ENCODE measurements around the gene MTFMT.
"Not testable (repeated sequence)": the region's sequence is repeated elsewhere in the genome, so short reads cannot be mapped to it uniquely, and the experiment has no call there.

Gene MTFMT

GRCh38 chr15:65034719-65035118 is 5.3 kb upstream of the MTFMT start:
- DNase-seq = no peak

- DNase-seq = peak; percentile 27
Observed at GRCh38 chr15:65033659-65034269, 4.3 kb upstream of the MTFMT start.

DNA sequence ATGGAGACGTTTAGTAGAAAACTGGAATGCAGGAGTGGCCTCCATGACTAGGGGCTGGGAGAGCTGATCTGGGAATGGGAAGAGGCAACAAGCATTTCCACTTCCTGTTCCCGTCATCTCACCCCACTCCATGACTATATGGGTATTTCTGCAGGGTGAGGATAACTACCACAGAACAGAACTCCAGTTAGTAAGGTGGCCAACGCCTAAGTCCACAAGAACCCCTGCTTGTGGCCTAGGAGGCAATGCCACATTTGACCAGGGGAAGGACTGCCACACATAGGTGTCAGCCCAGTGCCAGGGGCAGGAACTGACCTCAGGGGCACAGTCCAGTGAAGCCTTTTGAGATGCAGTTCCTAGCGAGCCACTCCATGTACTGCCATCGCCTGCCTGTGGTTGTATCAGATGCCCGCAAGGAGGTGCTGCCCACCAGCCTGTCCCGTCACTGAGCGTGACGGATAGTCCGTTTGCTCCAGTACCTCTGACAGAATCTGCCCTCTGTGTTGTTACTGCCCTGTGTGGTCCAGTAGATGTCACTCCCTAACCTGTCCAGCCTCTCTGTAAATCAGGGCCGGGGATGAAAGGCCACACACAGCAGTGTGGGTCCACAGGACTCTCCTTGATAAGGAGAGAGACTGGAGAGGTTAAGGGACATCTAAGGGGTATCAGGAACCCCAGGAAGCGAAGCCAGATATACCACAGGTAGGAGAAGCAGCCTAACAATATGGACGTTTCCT is 3.5 kb upstream of the MTFMT start:
- DNase-seq = no peak

DNA sequence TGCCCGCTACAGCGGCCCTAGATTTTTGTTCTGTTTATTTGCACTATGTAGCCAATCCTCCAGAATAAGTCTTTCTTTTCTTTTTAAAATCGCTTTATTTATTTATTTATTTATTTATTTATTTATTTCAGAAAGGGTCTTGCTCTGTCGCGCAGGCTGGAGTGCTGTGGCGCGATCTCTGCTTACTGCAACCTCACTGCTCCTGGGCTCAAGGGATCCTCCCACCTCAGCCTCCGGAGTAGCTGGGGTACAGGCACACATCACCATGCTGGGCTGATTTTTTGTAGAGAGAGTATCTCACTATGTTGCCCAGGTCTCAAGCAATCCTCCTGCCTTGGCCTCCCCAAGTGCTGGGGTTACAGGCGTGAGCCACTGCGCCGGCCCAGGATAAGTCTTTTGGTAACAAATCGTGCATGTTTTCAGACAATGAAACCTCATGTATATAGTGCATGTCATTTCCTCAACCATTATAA is 333 bp upstream of the MTFMT start:
- DNase-seq = no peak

GRCh38 chr15:65028338-65028737 is 1.1 kb downstream of the MTFMT start:
- DNase-seq = no peak

DNA sequence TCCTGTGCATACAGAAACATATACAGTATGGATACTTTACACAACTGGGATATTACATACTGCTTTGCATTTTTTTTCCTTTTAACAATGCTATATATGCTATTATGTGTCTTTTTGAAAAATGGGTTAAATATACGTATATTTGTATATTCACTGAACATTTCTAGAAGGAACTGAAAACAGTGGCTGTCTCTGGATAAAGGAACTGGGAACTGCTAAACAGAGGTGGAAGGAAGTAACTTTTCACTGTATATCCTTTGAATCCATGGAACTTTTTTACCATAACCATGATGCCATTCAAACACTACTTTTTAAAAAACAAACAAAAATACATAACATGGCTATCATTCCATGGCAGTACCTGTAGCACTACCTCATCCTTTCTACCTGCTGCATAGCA is 1.8 kb downstream of the MTFMT start:
- no peak for DNase-seq

DNA sequence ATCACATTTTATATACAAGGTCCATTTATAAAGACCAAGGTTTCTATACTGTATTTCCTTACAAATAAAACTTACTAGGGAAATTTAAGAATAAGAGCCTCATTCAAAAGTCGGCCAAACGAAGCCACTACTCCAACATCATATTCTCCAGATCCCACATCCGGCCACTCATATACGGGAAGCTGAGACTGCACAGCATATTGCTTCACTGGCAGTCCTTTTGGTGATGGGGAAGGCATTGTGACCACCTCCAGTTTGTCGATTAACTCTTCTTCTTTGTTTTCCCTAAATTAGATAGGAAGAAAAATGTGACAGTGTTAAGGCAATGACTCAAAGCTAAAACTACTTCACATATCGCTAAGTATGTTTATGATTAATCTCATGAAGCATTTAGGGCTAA is 2.7 kb downstream of the MTFMT start:
- DNase-seq = no peak

- no peak for DNase-seq
Observed at GRCh38 chr15:65021488-65021887, 8.0 kb downstream of the MTFMT start.

- DNase-seq = no peak
Observed at GRCh38 chr15:65020419-65020818, 9.0 kb downstream of the MTFMT start.

- DNase-seq = not testable (repeated sequence)
Observed at GRCh38 chr15:65011198-65011597, 18.2 kb downstream of the MTFMT start.

DNA sequence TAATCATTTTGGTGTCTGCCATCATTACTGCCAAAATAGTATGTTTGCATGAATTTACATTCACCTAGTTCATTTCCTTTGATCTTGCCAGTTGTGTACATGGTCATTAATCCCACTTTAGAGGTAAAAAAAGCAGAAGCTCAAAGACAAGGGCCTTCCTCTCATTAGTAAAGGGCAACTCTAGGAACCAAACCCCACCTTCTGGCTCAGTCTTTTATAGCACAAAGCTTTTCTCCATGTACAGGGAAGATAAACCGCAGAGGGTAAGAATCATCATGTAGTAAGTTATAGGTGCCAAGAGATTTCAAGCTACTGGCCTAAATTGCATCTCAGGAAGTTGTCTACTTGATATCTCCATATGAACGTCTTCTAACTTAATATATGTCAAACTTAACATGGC is 20.5 kb downstream of the MTFMT start:
- no peak for DNase-seq

- DNase-seq = no peak
Observed at GRCh38 chr15:65006876-65007275, 22.6 kb downstream of the MTFMT start.

DNA sequence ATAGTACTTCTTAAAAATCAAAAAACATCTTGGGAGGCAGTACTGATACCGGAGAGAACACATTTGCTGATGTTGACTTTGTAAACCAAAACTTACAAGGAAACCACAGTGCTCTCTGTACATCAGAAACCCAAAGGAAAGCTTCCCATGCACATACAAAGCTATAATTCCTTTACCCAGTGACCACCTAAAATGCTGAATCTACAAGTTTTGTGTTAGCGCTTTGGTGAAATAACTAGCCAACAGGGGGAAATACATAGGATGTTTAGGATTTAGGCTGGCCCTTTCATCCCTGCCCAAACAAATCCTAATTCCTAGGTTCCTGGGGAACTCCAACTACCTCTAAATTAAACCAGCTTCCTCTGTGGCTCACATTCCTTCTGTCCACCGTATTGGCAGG is 24.4 kb downstream of the MTFMT start:
- DNase-seq = no peak

DNA sequence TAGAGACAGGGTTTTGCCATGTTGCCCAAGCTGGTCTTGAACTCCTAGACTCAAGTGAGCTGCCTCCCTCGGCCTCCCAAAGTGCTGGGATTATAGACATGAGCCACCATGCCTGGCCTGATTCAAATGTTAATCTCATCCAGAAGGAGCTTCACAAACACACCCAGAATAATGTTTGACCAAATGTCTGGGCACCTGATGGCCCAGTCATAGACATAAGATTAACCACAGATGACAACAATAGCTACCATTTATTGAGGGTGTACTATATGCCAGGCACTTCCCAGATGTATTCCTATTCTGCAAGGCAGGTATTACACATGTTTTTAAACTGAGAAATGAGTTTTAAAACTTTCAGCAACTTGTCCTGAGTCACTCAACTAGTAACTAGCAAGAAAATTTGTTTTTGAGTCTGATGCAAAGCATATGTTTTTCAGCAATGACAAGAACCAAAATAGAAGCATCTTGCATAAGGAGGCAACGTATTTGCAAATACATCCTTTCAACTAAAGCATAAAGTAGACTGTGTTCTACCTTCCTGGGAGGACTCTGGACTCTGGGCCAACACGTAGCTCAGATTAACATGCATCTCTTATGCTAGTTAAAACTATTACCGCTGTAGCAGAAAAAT is 31.6 kb downstream of the MTFMT start:
- DNase-seq = no peak

DNA sequence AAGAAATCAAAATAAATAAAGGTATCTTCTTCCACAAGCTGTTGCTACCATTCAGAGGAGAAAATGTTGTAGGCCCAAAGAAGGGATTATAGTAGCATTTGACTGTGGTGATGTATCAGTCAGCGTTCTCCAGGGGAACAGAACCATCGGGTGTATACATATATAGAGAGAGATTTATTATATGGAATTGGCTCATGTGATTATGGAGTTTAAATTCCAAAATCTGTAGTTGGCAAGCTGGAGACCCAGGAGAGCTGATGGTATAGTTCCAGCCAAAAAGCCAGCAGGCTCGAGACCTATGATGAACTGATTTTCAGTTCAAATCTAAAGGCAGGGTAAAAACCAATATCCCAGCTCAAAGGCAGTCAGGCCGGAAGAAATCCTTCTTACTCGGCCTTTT is 32.4 kb downstream of the MTFMT start:
- DNase-seq = no peak

GRCh38 chr15:64993290-64993689 is 36.1 kb downstream of the MTFMT start:
- DNase-seq = no peak

DNA sequence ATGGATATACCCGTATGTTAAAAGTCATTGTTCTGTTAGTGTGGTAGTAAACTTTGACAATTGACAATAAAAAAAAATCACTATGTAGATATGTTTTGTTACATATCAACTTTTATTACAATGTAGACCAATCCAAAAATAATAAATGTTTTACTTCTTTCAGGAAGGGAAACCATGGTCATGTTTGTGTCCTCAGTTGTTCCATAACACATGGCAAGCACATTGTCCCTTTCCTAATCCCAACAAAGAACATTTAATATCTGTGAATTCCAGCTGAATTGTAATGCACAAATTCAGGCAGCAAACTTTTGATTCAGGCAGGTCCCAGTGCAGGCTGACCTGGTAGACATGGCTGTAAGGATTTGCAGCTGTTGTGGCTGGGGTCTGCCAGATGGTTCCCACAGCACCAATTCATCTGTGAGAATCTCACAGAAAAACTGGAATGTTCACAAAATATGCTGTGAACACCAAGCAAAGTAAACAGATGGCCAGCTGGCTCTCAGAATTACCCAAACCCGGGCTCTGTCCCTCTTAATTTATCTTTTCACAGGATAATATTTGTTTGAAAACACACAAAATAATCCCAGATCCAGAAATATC is 37.8 kb downstream of the MTFMT start:
- no peak for DNase-seq

DNA sequence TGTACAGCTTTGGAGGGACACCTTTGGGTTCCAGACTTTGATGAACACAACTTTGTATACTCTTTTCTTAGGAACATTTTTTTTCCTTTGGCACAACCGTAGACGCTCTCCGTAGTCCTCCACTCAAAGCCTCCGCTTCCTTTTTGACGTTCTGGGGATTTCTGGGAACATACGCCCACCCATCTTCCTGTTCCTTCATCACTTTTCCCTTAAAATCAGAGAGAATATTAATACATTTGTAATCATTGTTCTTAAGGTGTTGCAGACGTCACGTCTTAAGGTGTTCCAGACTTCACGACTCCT is 39.3 kb downstream of the MTFMT start:
- DNase-seq = no peak

GRCh38 chr15:64989416-64990167 is 39.8 kb downstream of the MTFMT start, which contains the start of gene SPG21:
SPG21 (minus strand) TSS chr15:64989914; CDS start chr15:64983569, 6,345 bp downstream.
- DNase-seq = peak; percentile 87

DNA sequence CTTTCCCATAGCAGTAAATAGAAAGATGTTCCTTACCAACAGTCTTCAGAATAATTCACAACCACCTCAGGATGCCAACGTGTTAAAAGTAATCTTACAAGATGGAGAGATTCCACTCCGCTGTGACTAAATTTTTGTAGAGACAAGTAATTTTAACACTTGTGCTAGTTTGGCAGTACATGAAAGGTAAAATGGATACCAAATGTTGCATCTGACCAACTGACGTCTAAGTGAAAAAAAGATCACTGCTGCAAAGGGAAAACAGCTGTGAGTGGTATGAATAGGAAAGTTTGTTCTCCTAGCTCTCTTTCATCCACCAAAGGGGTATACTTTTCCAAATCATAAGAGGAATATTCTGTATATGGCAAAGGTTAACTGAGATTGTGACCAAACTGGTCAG is 42.3 kb downstream of the MTFMT start:
- DNase-seq = no peak

GRCh38 chr15:64985366-64986033 is 43.9 kb downstream of the MTFMT start:
- no peak for DNase-seq

DNA sequence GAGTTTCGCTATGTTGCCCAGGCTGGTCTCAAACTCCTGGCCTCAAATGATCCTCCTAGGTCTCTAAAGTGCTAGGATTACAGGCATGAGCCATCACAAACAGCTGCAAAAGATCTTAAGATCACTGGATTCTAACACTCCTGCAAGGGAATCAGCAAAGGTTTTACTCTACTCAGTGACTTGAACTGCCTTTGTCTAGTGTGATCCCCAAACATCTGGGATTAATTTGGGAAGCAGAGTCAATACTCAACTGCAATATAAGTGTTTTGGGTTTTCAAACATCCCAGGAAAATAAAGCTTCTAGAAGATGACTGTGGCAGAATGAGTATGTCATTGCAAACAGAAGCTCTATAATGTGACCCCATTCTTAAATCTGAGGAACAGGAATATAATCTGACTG is 47.0 kb downstream of the MTFMT start:
- no peak for DNase-seq

Measured in COR-L47 (cell line).